HG03196 (cell line): ENCODE results near the gene DNAAF2.
"Not testable (repeated sequence)": the region's sequence is repeated elsewhere in the genome, so short reads cannot be mapped to it uniquely, and the experiment has no call there.

Experiments used
- ATAC-seq: cut with Tn5 transposase; IDR thresholded peaks from one replicate; pipeline ENCODE4 v1.9.1; 2021; ENCODE audit not compliant: unreplicated experiment

The DNAAF2 gene

GRCh38 chr14:49622022-49622607, 12.9 kb downstream of the DNAAF2 start:
- ATAC-seq, result no peak

- peak; percentile 23 for ATAC-seq
These were observed 13.7 kb downstream of the DNAAF2 start for GRCh38 chr14:49621114-49621881.

GRCh38 chr14:49620182-49621113, 14.6 kb downstream of the DNAAF2 start, which contains the start of the genes MGAT2 and RPL36AL:
TSS of gene MGAT2 (plus strand) at chr14:49620799. CDS start at chr14:49621269, 470 bp downstream.
TSS of gene RPL36AL (minus strand) at chr14:49620626. CDS start at chr14:49619104, 1,522 bp downstream.
- peak; percentile 91 for ATAC-seq

- ATAC-seq, result no peak
These were observed 15.3 kb downstream of the DNAAF2 start for GRCh38 chr14:49619730-49620129.

- ATAC-seq, result not testable (repeated sequence)
These were observed 15.8 kb downstream of the DNAAF2 start for GRCh38 chr14:49619273-49619672.

DNA sequence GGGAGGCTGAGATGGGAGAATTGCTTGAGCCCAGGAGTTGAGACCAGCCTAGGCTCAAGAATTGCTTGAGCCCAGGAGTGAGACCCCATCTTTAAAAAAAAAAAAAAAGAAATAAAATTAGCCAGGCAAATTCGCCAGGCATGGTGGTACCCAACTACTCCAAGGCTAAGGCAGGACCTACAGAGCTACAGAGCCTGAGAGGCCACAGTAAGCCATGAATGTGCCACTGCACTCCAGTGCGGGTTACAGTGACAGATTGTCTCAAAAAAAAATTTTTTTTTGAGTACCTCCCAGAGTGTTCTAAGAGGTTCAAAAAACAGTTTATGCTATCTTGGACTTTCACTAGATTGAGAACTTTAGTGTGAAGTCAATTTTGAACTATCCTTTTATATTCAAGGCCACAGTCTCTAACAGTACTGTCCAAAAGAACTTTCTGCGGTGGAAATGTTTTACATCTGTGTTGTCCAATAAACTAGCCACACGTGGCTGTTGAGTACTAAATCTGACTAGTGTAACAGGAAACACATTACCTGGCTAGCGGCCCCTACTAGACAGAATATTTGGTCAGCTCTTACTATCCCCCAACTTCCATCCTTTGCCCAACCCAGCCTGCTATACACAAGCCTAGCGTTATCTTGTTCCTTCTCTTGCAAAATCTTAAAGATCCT, 17.1 kb downstream of the DNAAF2 start:
- ATAC-seq, result no peak

- ATAC-seq, result no peak
These were observed 19.3 kb downstream of the DNAAF2 start for GRCh38 chr14:49615776-49616175.

DNA sequence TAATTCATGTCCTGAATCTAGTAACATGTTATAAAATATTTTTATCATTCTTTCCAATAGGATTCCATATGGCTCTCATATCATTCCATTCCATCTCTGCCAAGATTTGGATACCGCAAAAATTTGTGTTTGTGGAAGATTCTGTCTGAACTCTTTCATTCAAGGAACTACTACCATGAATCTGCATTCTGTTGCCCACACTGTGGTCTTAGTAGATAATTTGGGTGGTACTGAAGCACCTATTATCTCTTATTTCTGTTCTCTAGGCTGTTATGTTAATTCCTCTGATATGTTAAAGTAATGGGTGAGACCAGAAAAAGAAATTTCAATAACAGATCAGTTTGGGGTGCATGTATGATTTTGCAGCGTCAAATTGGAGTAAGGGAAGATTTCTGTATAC, 20.8 kb downstream of the DNAAF2 start:
- ATAC-seq, result no peak

DNA sequence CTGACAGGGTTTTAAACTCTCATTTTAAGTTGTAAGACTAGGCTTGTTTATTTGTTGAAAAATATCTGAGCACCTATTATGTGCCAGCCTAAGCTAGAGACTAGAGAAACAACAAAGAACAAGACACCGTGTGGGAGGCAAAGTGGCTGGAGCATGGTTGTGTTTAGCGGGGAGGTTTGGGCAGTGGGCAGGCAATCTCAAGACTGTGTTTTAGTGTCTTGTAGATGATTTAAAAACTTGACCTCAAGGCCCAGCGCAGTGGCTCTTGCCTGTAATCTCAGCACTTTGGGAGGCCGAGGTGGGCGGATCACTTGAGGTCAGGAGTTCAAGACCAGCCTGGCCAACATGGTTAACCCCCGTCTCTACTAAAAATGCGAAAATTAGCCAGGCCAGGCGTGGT, 22.4 kb downstream of the DNAAF2 start:
- ATAC-seq, result no peak

DNA sequence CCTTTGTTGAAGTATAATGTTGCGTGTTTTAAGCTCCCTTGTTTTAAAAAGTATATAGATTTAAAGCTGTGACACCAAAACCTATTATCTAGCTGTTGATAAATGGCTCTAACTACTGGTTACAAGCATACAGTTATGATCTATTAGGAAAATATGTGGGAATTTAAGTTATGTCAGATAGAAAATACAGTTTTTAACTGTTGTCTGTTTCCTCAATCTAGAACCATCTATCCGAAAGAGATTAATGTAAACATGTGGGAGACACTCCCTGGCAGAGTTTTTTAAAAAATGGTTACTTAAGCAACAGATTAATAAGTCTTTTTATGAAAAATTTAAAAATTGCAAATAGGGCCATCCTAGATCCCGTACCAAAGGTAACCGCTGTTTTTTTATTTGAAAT, 22.8 kb downstream of the DNAAF2 start:
- ATAC-seq, result no peak

GRCh38 chr14:49607583-49607982, 27.5 kb downstream of the DNAAF2 start:
- ATAC-seq, result no peak

GRCh38 chr14:49598485-49599300, 36.4 kb downstream of the DNAAF2 start, which contains the start of gene LRR1:
TSS of gene LRR1 (plus strand) at chr14:49598940. CDS start at chr14:49599021, 81 bp downstream.
- ATAC-seq, result peak; percentile 59

DNA sequence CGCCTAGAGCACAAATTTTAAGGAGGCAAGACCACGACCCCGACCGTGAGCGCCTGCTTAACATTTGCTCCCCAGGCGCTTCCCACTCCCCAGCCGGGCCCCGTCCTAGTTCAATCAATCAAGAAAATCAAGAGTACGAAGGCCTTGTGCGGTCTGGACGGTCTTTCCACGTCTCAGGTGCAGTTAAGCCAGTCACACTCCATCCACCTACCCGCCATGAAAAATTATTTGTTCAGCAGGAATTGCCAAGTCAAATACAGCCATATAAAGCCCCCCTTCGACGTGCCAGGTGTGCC, 36.9 kb downstream of the DNAAF2 start:
- ATAC-seq, result no peak

DNA sequence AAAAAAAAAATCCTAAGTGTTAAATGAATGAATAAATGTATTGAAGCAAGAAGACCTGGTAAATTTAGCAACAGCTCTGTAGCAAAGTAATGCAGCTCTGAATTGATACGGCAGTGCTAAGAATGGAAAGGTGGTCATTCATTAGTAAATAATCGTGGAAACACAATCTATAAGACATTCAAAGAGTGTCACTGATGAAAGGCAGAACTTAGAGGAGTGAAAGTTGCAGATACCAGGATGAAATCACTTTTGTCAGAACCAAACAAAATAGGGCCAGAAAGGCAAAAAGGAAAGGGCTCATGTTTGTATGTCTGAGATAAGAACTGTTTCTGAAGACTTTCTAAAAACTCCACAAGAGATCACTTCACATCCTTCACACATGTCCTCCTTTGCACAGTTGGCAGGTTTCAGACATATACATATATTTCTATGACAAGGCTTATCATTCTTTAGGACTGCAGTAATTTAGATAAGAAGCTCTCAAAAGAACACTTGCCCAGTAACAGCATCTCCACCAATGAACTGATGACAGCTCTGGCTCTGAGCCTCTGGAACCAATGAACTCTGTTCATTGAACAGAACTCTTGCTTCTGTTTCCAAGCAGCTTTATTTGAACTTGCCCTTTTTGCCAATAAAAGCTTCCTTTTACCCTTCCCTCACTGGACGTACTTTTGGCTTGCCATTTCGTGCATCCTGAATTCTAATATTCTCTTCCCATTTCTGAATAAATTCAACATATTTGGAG, 40.5 kb downstream of the DNAAF2 start:
- no peak for ATAC-seq

GRCh38 chr14:49593016-49593415, 42.0 kb downstream of the DNAAF2 start:
- no peak for ATAC-seq

DNA sequence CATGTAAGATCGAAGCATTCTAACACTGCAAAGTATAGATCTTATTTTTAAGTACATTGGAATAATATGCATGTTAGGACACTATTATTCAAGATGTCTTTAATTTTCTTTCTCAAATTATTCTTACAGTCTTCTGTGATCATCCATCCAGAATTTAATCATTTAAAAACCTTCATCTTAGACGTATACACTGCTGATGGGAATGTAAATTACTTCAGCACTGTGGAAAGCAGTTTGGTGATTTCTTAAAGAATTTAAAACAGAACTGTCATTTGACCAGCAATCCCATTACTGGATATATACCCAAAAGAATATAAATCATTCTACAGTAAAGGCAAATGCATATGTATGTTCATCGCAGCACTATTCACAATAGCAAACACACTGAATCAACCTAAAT, 45.7 kb downstream of the DNAAF2 start:
- ATAC-seq, result no peak

GRCh38 chr14:49586673-49587460, 48.2 kb downstream of the DNAAF2 start:
- peak; percentile 35 for ATAC-seq

DNA sequence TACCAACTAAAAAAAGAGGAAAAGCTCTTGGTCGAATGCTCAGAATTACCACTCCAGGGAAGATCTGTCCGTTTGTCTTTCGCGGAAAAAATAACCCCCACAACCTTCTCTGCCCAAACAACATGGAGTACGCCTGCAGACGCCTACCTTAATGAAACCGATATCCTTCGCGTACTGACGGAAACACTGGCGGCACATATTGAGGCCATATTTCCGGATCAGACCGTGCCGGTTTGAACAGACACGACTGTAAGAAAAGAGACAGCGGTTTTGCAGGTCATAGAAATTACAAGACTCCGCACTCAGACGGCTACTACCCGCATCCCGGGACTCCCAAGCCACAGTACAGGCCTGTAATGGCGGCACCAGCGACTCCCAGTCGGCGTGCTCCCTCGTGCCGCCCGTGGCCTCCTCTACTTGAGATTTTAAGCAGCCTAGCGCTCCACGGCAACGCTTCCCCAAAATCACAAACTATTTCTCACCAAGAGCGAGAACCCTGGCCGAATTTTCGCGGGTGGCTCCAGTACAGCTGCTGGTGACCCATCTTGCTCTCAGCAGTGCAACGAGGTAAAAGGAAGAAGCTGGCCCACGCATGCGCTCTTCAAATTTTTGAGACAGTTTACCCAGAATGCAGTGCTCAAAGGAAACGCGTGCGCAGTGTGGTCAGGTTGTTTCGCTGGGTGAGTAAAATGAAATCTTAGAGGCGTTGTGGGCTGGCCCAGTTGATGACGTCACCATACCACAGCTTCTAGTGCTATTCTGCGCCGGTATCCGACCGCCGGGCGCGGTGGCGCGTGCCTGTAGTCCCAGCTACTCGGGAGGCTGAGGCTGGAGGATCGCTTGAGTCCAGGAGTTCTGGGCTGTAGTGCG, 49.0 kb downstream of the DNAAF2 start, which contains the start of gene RPS29:
RPS29 (minus strand) TSS at position 578 of the 870 bp plus-strand sequence; CDS start at position 544, 34 bp downstream.
- peak; percentile 93 for ATAC-seq
